Measurements from ENCODE around the gene CDC42. TPM values are rescaled to one million over a fixed set of nuclear protein-coding genes. Genes with fewer than 3 reads are reported as not detected.

The CDC42 gene
- total and polyA plus RNA-seq, 10 of the 15 experiments (the other 5 are each of a cell fraction or from before 2014, with no cell fraction given): 184 to 479 (median 326) TPM

GRCh38 chr1:22123901-22124404 is 71.4 kb downstream of the CDC42 start:
- H3K4me1 ChIP-seq (ENCODE audit: control insufficient read depth, insufficient read depth, low read length): peaks cover 10% of the 10 kb centered on the region
- 84% methylated on average over 9 of the region's 9 CpGs for WGBS (ENCODE audit: insufficient coverage, insufficient replicate concordance, low lambda C conversion rate, missing lambda C conversion rate)
- no peak for TF ChIP-seq MTA2 (IDR thresholded peaks at IDR 0.05; ENCODE audit: low read depth)
- no peak for TF ChIP-seq CBX5 (IDR thresholded peaks at IDR 0.05; ENCODE audit: low read depth)
- no peak for TF ChIP-seq STAT1 (conservative IDR thresholded peaks at IDR 0.05)
- TF ChIP-seq BMI1 (IDR thresholded peaks at IDR 0.05; ENCODE audit: borderline replicate concordance): no peak
- no peak overlapping the region for H3K4me2 ChIP-seq (ENCODE audit: control insufficient read depth, insufficient read depth)
- H3K27me3 ChIP-seq (replicated peaks in 1 of 2; ENCODE audit: control insufficient read depth in 2 of 2, insufficient read depth in 2 of 2, low read length in 1 of 2): no peaks in the 10 kb centered on the region
- no peak for FAIRE-seq
- H3K36me3 ChIP-seq (ENCODE audit: control insufficient read depth in 2 of 2, insufficient read depth in 2 of 2, low read length in 1 of 2): peaks cover 0 to 5% of the 10 kb centered on the region in 2 experiments; a peak in 3 of 4 replicates
- no peak overlapping the region for H2AFZ ChIP-seq (ENCODE audit: control insufficient read depth, low read depth, low read length)
- RAD21 ChIA-PET (ENCODE audit: unreplicated experiment): no interaction called here
- peaks cover 3% of the 10 kb centered on the region for H4K20me1 ChIP-seq (ENCODE audit: control insufficient read depth, insufficient read depth)
- DNase-seq (ENCODE audit: low read depth, low spot score): no peak
- no TSS peak for BruUV-seq (replicated peaks)
- SMC1A ChIA-PET (ENCODE audit: uncharacterized antibody, unreplicated experiment): no interaction called here
- H3K27ac ChIP-seq (ENCODE audit: control insufficient read depth, insufficient read depth): no peak overlapping the region
- H3K9me3 ChIP-seq (replicated peaks; ENCODE audit: control insufficient read depth, insufficient read depth, low read length): no peaks in the 10 kb centered on the region
- intact Hi-C loops (cut with micrococcal nuclease; ENCODE audit: unreplicated experiment) (no loop called here), in situ Hi-C loops (cut with MboI) (no loop called here)
- POLR2A ChIA-PET: no interaction called here
- CTCF ChIA-PET: interaction anchor here (1.4 kb wide), 1 partner anchor 293 kb away, joined by 4 read pairs; no protein-coding TSS in a partner anchor
- H3K4me3 ChIP-seq: no peak overlapping the region
- no peak overlapping the region for H3K9ac ChIP-seq (ENCODE audit: control insufficient read depth, insufficient read depth, low read length)
- no peak for ATAC-seq
- H3K79me2 ChIP-seq (ENCODE audit: control insufficient read depth, insufficient read depth, low read length): no peaks in the 10 kb centered on the region

- Histone ChIP-seq H3K9me3 (replicated peaks; ENCODE audit: control insufficient read depth, insufficient read depth, low read length) (no peaks in the 10 kb centered on the region), H2AFZ (ENCODE audit: control insufficient read depth, low read depth, low read length) (no peak overlapping the region), H3K79me2 (ENCODE audit: control insufficient read depth, insufficient read depth, low read length) (no peaks in the 10 kb centered on the region), H3K4me1 (ENCODE audit: control insufficient read depth, insufficient read depth, low read length) (peaks cover 2% of the 10 kb centered on the region; the same call in 1 of the 2 replicates), H3K27me3 (replicated peaks in 1 of 2; ENCODE audit: control insufficient read depth in 2 of 2, insufficient read depth in 2 of 2, low read length in 1 of 2) (no peaks in the 10 kb centered on the region), H3K36me3 (ENCODE audit: control insufficient read depth in 2 of 2, insufficient read depth in 2 of 2, low read length in 1 of 2) (peaks cover 0 to 5% of the 10 kb centered on the region in 2 experiments; a peak in 3 of 4 replicates), H3K9ac (ENCODE audit: control insufficient read depth, insufficient read depth, low read length) (no peak overlapping the region), H3K4me3 (no peak overlapping the region), H4K20me1 (ENCODE audit: control insufficient read depth, insufficient read depth) (no peaks in the 10 kb centered on the region; the same call in 1 of the 2 replicates), H3K4me2 (ENCODE audit: control insufficient read depth, insufficient read depth) (no peak overlapping the region), H3K27ac (ENCODE audit: control insufficient read depth, insufficient read depth) (no peak overlapping the region)
- no TSS peak for BruUV-seq (replicated peaks)
- in situ Hi-C loops (cut with MboI) (no loop called here), intact Hi-C loops (cut with micrococcal nuclease; ENCODE audit: unreplicated experiment) (no loop called here)
- ChIA-PET RAD21 (ENCODE audit: unreplicated experiment) (no interaction called here), POLR2A (interaction anchor here (0.6 kb wide), 1 partner anchor 925 kb away, joined by 5 read pairs; no protein-coding TSS in a partner anchor), SMC1A (ENCODE audit: uncharacterized antibody, unreplicated experiment) (no interaction called here), CTCF (no interaction called here)
- DNase-seq (ENCODE audit: low read depth, low spot score) (no peak), FAIRE-seq (no peak), ATAC-seq (no peak)
- 80% methylated on average over 8 of the region's 8 CpGs for WGBS (ENCODE audit: insufficient coverage, insufficient replicate concordance, low lambda C conversion rate, missing lambda C conversion rate)
- TF ChIP-seq USF2 (IDR thresholded peaks at IDR 0.05; ENCODE audit: borderline replicate concordance, low read depth, low read length) (no peak), NKRF (conservative IDR thresholded peaks at IDR 0.05) (no peak), SMAD1 (IDR thresholded peaks at IDR 0.05; ENCODE audit: low read depth, partially characterized antibody) (no peak), EED (IDR thresholded peaks at IDR 0.05; ENCODE audit: low read depth) (no peak), CBFB (IDR thresholded peaks at IDR 0.05; ENCODE audit: low read depth) (no peak), E2F8 (IDR thresholded peaks at IDR 0.05; ENCODE audit: low read depth, partially characterized antibody) (no peak), BHLHE40 (IDR thresholded peaks at IDR 0.05; ENCODE audit: borderline replicate concordance in 1 of 2, low read depth in 2 of 2, low read length in 1 of 2) (no peak)
These were observed 72.2 kb downstream of the CDC42 start for GRCh38 chr1:22124592-22125229.

Measured in GM12878 (cell line).